ENCODE measurements around the gene WDR90.

The WDR90 gene

DNA sequence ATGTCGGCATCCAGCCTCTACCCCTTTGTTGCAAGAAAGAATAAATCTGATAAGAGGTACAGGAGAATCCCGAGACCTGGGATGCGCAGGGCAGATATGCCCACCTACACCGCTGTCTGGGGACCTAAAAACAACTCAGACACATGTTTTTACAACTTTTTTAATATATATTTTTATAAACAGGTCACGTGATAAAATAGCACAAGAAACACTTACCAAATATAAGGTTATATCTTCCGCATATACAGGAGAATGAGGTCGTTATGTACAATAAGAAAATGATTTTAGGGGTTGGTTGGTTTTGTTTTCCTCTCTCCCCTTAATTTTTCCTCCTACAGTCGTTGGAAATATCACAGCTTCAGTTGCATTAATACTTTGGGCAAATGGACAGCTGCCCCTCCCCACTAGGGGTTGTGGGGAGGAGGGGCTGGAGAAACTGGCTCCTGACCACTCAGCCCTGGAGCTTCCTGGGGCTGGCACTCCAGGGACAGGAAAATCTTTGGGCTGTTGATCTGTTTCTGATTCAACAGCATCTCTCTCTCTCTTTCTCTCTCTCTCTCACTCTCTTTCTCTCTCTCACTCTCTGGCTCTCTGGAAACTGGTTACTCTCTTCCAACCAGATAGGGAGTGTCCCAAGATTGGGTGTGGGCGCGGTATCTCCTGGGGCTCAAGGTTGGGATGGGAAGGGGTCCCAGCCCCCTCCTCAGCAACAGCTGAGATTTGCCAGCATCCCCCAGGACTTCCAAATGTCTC, 43.4 kb downstream of the WDR90 start:
- no peak for FAIRE-seq

DNA sequence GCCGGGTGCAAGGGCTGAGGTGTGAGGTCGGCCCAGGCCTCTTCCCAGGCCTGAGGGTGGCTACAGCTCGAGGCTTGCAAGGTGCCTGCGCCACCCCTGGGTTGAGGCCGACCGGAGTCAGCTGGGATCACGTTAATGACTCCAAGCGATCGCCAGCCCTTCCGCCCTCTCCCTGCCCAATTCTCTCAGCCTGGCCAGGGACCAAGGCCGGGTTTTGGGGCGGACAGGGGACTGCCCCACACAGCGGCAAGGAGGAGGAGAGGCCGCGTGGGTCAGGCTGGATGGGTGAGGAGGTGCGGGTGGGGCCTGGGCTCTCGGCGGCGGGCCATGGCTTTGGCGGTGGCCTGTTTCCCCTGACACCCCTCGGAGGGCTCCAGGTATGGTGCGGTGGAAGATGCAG, 44.2 kb downstream of the WDR90 start:
- no peak for FAIRE-seq

DNA sequence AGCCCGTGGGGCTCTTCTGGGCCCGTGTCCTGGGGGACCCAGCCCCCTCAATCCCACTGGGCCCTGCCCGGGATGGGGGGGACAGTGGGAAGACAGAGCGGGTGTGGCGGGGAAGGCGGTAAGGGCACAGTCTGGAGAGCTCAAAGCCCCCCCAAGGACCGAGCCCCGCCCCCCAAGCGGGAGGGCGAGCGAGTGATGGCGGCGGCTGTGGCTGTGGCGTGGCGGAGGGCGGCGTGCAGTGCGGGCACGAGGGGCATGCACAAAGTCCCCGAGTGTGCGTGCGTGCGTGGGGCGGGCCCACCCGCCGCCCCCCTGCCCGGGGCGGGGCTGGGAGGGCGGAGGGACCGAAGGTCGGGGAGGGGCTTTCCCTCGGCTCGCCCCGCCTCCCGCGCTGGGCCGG, 44.6 kb downstream of the WDR90 start:
- FAIRE-seq: no peak

DNA sequence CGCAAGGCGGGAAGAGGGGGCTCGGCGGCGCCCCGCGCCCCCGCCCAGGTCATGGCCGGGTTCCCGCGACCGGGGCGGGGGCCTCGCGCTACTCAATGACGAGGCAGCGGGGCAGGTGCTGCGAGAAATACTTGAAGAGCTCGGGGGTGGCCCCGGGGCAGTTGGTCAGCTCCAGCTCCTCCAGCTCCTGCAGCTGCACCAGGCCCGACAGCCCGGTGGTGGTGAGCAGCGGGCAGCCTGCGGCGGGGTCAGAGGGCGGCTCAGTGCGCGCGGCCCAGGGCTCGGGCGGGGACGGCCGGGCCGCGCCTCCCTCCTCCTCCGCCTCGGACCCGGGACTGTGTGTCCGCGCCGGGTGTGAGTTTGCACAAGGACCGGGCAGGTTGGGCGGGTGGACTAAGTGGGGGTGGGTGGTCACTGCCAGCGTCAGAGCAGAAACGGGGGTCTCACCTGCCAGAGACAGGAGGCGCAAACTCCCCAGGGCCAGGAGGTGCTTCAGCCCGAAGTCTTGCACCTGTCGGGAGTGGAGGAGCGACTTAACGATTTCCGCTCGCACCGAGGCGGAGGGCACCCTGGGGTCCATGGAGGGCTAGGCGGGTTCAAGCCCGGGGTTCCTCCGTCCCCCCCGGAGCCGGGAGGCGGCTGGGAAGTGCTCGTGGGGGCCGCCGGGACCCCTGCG, 45.2 kb downstream of the WDR90 start:
- FAIRE-seq: no peak

DNA sequence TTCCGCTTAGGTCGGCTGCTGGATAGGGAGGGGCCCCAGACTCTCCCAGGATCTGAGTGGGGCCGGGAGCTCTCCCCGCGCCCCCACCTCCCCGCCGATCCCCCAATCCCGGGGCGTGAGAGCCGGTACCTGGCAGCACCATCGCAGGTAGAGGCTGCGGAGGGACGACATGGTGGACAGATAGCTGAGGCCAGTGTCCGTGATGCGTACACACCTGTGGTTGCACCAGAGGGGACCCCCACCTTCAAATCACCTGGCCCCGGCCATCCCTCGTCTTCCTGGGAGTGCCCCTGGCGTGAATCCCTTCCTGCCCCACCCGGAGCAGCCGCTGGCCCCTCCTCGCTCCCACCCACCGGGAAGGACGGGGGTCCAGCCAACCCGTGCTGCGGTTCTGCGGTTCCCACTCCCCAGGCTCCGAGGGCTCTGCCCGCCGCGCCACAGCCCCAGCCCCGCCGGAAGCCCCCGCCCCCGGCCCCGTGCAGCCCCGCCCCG, 45.7 kb downstream of the WDR90 start:
- FAIRE-seq: no peak

DNA sequence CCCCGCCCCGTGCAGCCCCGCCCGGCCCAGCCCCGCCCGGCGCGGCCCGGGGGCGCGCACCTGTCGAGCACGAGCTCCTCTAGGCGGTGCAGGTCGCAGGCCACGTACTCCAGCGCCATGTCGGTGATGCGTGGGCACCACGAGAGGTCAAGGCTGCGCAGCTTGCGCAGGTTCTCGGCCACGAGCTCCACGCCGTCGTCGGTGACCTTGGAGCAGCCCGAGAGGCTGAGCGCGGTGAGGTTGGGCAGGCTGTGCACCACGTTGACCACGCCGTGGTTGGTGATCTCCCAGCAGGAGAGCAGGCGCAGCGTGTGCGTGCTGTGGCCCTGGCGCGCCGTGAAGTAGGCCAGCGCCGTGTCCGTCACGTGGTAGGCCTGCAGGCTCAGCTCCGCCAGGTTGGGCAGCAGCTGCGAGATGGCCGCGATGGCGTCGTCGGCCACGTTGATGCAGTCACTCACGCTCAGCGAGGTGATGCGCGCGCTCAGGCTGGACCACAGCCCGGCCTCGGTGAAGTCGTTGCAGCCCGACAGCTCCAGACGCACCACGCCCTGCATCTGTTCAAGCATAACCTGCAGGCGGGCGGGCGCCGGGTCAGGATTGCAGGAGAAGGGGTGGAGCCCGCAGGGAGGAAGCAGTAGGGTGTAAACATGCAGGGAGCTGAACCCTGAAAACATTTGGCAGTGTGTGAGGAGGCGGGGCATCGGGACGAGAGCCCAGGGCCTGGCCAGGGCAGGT, 46.4 kb downstream of the WDR90 start:
- no peak for FAIRE-seq

DNA sequence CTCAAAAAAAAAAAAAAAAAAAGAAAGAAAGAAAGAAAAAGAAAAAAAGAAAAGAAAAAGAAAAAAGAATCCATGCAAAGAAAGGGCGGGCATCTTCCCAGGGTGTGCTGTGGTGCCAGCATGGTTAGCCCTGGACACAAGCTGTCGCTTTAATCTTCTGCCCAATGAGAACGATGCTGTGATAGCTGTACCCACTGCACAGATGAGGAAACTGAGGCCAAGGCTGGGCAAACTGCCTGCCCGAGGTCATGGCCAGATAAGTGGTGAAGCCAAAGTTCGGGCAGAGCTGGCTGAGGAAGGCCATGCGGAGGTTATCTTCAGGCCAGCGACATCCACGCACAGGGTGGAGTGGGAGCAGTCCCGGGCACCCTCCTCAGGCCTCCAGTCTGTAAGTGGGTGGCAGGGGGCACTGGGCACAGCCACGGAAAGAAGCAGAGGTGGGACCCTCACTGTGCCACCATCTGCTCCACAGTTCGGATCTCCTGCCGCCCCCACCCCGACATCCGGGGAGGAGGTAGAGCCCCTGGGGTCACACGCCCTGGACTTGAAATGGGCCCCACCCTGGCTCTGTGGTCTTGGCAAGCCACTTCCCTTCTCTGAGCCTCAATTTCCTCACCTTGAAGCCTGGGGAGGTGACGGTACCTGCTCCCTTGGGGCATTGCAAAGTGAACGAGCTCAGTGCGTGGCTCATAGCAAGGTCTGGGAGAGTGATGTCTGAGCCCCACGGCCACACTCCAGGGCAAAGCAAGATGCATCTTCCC, 49.9 kb downstream of the WDR90 start:
- no peak for FAIRE-seq

DNA sequence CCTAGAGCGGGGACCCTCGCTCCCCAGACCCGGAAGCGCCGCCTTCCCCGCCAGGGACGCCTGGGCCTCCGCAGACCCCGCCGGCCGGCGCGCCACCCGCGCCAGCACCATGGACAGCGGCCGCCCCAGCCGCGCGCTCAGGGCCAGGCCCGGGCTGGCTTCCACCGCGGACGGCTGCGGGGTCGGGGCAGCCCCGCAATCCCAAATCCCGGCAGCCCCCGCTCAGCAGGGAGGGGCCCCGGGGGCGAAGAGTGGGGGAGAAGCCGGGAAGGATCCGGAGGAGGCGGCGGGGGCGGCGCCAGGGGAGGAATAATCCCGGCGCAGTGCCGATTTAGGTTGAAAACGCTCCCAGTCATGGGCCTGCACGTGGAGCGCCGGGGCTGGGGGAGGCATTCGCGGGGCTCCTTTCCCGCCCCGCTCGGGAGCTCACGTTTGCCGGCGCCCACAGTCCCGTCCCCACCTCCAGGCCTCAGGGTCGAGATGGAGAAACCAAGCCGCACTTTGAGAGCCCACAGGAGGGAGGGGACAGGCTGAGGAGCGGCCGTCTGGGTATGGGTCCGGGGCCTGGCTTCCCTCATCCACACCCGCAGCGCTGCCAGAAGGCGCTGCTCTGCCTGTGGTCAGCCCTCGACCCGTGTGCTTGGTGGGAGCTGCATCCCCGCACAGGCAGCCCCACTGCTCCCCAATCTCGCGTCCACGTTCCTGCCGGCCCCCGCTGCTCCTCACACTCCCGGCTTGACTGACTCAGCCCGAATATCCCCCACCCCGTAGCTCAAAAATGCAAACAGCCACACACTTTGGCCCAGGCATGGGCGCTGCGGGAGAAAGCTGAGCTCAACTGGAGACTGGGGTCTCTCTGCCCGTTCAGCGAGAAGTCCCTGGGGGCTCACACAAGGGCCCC, 51.8 kb downstream of the WDR90 start:
- FAIRE-seq: no peak

DNA sequence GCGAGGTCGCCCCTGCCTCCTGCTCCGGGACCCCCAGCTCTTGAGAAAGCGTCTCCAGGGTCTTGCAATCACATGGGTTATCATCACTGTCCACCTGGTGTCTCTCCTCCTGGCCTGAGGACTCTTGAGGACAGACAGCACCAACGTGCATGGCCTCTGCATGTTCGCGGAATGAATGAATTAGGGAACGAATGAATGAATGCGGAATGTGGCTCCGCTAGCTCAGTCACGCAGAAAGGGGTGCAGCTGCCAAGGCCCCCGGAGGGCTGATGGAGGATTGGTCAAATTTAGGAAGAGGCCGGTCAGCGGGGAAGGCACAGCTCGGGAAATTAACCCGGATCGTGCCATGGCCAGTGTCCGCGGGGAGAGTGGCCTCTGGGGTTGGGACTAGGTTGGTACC, 53.2 kb downstream of the WDR90 start:
- no peak for FAIRE-seq

DNA sequence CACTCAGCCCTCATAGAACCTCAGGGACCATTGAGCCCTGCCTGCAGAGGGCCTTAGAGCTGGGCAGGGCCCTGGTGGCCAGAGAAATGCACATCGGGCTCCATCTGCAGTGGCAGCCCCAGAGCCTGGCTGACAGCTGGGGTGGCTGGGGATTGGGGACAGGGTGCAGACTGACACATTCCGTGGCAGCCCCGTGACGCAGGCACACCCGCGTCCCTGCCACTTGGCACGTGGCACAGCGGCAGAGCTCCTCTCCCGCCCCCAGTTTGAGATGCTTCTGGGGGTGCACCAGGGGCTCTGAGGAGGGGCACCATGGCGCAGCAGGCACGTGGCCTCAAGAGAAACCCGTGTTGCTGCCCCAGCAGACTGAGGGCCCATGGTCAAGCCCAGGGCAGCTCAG, 54.2 kb downstream of the WDR90 start:
- FAIRE-seq: no peak

DNA sequence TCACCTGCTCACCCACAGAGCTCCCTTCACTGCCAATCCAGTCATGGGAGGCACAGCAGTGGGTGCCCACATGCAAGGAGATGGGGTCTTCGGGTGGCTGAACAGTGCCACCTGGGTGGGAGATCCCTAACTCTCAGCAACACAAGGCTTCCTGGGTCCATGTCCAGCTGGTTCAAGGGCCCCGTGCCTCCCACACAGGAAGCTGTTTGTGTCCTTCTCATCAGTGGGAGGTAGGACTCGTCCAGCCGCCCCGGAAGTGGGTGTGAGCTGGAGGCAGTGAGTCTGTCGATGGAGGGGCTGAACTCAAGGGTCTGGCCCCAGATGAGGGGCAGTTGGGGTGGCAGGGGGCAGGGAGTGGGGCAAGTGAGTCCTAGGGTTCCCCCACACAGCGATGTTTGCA, 54.9 kb downstream of the WDR90 start:
- no peak for FAIRE-seq

DNA sequence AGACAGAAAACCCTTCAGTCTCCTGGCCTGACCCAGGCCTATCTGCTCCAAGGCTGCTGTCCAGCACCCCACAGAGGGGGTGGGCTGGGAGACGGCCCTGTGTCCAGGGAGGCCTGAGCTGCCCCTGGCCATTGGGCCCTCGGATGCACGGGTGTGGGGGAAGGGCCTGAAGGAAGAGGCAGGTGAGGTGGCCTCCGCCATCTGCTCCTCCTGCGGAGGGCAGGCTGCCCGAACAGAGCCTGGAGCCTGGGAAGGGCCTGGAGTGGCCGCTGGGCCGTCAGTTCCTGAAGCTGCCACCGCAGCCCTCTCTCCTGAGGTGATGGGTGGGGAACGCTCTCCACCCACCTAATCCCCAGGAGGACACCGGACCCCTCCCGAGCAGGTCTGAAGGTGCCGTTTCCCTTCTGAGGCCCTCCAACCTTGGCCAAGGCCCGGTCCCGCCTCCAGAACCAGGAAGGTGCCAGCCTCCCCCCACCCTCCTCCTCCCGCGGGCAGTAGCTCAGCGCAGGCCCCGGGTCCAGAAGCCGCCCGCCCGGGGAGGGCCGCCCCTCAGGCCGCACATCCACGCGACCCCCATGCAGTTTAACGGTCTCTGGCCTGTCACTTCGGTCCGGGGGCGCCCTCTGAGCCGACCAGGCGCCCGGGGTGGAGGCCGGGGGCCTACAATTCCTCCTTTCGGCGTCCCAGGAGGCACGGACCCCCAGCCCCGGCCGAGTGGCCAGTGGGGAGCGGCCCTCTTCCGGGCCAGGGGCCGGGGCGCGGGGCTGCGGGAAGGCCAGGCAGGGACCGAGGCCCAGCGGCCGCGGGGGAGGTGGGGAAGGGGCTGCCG, 55.6 kb downstream of the WDR90 start:
- no peak for FAIRE-seq

DNA sequence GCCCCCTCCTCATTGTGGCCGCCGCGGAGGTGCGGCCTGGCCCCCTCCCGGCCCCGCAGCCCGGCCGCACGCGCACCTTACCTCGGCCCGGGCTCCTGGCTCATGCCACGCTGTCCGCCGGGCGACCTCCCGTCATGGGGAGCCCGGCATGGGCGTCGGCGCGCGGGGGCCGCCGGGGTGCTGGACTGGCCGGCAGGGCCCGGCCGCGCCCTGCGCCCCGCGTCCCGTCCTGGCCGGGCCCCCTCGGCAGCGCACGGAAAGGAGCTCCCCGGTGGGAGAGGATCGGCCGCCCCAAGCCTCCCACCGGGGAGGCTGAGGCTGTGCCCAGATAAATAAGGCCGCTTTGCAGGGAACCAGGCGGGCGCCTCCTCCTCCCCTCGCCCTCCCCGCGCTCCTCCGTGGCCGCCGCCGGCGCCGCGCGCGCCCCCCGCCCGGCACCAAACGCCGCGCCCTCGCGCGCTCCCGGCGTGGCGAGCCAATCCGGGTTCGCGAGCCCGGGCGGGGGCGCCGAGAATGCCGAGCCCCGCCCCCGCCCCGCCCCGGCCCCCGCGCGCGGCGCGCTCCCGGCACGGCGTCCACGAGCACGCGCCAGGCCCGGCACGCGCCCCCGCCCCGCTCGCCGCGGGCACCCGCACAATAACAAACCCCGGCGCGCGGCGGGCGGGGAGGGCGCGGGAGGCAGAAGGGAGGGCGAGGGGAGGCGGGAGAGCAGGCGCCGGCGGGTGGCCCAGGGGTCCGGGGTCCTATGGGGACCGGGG, 56.4 kb downstream of the WDR90 start, which contains the start of gene FBXL16:
Gene FBXL16, minus strand, starts transcription at position 371 of the 758 bp plus-strand sequence. CDS start 8,396 bp downstream, outside the sequence.
- FAIRE-seq: no peak

DNA sequence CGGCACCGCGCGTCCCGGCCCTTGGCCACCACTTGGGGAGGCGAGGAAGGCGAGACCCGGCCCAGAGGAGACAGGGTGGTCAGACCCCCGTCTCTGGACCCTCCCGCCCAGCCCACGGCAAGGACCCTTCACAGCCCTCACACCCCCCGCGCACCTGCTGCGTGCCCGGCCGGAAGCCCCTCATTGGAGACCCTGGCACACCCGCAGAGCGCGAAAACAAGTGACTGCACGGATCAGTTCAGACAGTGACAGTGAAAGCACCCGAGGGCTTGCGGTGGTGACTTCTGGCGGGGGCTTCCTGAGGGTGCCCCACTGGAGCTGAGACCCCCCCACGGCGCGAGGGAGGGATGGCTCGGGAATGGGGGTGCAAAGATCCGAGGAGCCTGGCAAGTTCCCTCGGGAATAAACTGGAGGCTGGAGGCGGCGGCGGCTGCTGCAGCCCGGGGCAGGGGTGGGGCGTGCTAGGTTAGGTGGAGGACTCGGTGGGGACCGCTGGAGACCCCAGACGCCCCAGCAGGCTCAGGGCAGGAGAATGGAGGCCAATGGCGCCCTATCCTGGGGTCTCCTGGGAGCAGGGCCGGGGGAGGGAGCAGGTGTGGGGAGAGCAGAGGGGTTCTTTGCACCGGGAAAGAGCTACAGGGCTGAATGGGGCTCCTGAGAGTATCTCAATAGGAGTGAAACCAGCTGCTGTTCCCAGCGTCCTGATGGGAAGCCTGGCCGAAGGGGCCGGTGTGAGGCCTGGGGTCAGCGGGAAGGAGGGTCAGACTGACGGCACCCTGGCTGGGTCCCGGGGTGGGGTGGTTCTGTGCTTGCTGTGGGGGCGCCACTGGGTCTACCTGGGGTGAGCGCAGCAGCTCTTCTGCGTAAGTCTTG, 57.3 kb downstream of the WDR90 start:
- no peak for FAIRE-seq

DNA sequence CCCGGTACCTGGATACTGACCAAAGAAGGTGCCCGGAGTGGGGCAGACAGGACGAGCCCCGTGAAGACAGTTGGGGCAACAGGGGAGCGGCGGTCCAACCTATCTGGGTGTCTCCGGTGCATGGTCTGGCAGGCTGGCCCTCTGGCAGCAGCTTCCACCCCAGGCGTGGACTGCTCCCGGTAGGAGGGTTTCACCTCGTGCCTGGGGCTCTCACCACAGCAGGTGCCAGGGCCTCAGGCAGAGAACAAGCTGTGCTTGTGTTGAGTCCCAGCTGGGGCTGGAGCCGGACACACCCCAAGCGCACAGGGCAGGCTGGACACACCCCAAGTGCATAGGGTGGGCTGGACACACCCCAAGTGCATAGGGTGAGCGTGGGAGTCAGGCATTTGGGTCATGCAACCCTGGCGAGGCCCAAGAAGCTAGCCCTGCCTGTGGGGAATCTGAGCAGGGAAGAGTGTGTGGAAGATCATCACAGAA, 57.9 kb downstream of the WDR90 start:
- FAIRE-seq: no peak

DNA sequence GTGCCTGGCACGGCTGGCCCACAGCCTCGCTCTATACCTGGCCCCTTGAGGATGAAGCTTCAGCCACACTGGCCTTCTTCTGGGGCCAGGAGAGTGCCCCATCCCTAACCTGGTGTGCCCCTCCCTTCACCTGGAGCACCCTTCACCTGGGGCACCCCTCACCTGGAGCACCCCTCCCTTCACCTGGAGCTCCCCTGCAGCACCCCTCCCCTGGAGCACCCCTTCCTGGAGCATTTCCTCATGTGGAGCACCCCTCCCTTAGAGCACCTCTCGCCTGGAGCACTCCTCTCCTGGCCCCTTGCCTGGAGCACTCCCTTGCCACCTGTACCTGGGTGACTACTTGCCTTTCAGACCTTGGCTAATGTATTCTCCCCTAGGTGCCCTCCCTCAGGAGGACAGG, 58.9 kb downstream of the WDR90 start:
- FAIRE-seq: no peak

DNA sequence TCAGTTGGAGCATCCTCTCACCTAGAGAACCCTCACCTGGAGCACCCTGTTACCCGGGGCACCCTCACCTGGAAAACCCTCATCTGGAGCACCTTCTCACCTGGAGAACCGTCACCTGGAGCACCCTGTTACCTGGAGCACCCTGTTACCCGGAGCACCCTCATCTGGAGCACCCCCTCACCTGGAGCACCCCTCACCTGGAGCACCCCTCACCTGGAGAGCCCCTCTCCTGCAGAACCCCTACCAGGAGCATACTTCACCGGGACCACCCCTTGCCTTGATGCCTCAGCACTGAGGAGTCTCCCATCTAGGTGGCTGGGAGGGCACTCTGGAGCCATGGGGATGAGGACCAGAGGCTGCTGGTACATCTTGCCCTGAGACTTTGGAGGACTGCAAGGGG, 59.8 kb downstream of the WDR90 start:
- no peak for FAIRE-seq

DNA sequence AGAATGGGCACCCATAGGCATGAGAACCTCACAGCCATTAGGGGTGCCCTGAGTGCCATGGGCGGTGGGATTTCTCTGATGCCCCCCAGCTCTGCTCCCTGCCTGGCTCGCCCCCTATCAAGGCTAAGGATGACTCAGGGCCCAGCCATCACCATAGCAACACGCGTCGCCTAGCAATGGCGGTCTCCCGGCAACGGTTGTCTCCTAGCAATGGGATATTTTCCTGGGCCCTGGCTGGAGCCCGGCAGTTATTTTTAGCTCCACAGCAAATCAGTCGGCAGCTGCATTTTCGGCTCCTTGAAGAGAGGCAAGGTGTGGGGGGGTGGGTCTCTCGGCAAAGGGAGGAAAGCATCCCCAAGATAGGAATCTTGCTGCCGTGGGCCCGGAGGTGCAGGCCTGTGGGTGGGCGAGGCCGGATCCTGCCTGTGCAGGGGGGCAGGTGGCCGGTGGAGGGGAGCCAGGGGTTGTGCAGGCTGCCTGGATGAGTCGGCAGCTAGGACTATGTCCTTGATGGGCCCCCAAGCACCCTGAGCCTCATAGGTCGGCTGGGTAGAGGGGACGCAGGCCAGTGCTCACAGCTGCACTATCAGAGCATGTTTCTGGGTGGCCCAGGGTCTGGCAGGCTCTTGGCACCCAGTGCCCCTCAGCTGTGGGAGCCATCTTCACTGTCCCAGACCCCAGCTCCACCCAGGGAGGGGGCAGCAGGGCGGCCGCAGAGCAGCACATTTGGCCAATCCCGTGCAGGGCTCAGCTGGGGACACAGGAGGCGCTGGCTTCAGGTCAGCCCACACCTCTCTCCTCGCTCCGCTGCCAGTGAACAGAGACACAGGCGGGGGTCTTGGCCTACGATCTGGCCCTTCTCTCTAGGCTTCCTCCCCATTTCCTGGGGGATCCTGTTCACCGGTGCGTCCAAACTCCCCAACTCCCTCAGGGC, 60.7 kb downstream of the WDR90 start:
- FAIRE-seq: no peak

Measured in islet of Langerhans (tissue), 1 donor.